H9 (cell line): ENCODE measurements around the gene CLEC4E. TPM values are rescaled to one million over a fixed set of nuclear protein-coding genes. Genes with fewer than 3 reads are reported as not detected.
A peak's percentile ranks its signal among the peaks of the same experiment; 100 is the strongest.

Experiments
- DNase-seq: peaks from one replicate; pipeline ENCODE4 v3.0.0-alpha.2; 2017
- H2AFZ ChIP-seq: one replicate; pipeline ENCODE4 v1.6.1; 2013; ENCODE audit warnings: mild to moderate bottlenecking, low read length, control low read depth, moderate library complexity
- H2AK5ac ChIP-seq: 2 replicates; pipeline ENCODE4 v1.6.1; 2013; ENCODE audit warnings: low read length, control low read depth, mixed read lengths; ENCODE audit not compliant: insufficient read length
- H2BK120ac ChIP-seq: one replicate; pipeline ENCODE4 v1.6.1; 2013; ENCODE audit warnings: low read depth, mild to moderate bottlenecking, low read length, control low read depth, inconsistent platforms; ENCODE audit not compliant: poor library complexity, severe bottlenecking
- H2BK12ac ChIP-seq: 2 replicates; pipeline ENCODE4 v1.6.1; 2013; ENCODE audit warnings: low read length, control low read depth, mixed read lengths, low read depth; ENCODE audit not compliant: insufficient read length
- H2BK15ac ChIP-seq: 2 replicates; pipeline ENCODE4 v1.6.1; 2013; ENCODE audit warnings: low read depth, low read length, control low read depth
- H2BK20ac ChIP-seq: one replicate; pipeline ENCODE4 v1.6.1; 2013; ENCODE audit warnings: low read depth, mild to moderate bottlenecking, low read length, control low read depth, inconsistent platforms; ENCODE audit not compliant: poor library complexity, severe bottlenecking
- H2BK5ac ChIP-seq: 2 replicates; pipeline ENCODE4 v1.6.1; 2013; ENCODE audit warnings: low read length, control low read depth, mixed read lengths; ENCODE audit not compliant: insufficient read length
- H3K14ac ChIP-seq: 2 replicates; pipeline ENCODE4 v1.6.1; 2013; ENCODE audit warnings: low read length, control low read depth; ENCODE audit not compliant: insufficient read depth
- H3K18ac ChIP-seq: 2 replicates; pipeline ENCODE4 v1.6.1; 2013; ENCODE audit warnings: low read depth, mild to moderate bottlenecking, mixed read lengths, low read length, control low read depth; ENCODE audit not compliant: insufficient read length
- H3K23ac ChIP-seq: 2 replicates; pipeline ENCODE4 v1.6.1; 2013; ENCODE audit warnings: low read length, control low read depth, mixed read lengths, low read depth; ENCODE audit not compliant: insufficient read length
- H3K23me2 ChIP-seq: 2 replicates; pipeline ENCODE4 v1.6.1; 2013; ENCODE audit warnings: low read depth, mild to moderate bottlenecking, mixed read lengths, low read length, control low read depth; ENCODE audit not compliant: insufficient read length, poor library complexity, severe bottlenecking
- H3K27ac ChIP-seq: 2 replicates; pipeline ENCODE4 v1.5.1; 2013; ENCODE audit warnings: low read length, control low read depth, mixed read lengths, low read depth; ENCODE audit not compliant: insufficient read length
- H3K27me3 ChIP-seq: 2 replicates; pipeline ENCODE4 v1.6.1; 2013; ENCODE audit warnings: low read length, control low read depth, inconsistent platforms; ENCODE audit not compliant: insufficient read depth
- H3K4ac ChIP-seq: 2 replicates; pipeline ENCODE4 v1.6.1; 2013; ENCODE audit warnings: low read depth, mild to moderate bottlenecking, control low read depth, inconsistent platforms, low read length, moderate library complexity
- H3K4me1 ChIP-seq: 2 replicates; pipeline ENCODE4 v1.6.1; 2013; ENCODE audit warnings: low read length, control low read depth, inconsistent platforms; ENCODE audit not compliant: insufficient read depth
- H3K4me2 ChIP-seq: 2 replicates; pipeline ENCODE4 v1.6.1; 2013; ENCODE audit warnings: low read length, control low read depth, mixed read lengths; ENCODE audit not compliant: insufficient read length, insufficient read depth
- H3K56ac ChIP-seq: 2 replicates; pipeline ENCODE4 v1.6.1; 2013; ENCODE audit warnings: low read depth, mild to moderate bottlenecking, mixed read lengths, low read length, control low read depth; ENCODE audit not compliant: insufficient read length
- H3K79me1 ChIP-seq: 2 replicates; pipeline ENCODE4 v1.6.1; 2013; ENCODE audit warnings: low read depth, mild to moderate bottlenecking, moderate library complexity, low read length, control low read depth, inconsistent platforms; ENCODE audit not compliant: insufficient read depth, poor library complexity, severe bottlenecking
- H3K79me2 ChIP-seq: 2 replicates; pipeline ENCODE4 v1.6.1; 2013; ENCODE audit warnings: low read length, control low read depth, inconsistent platforms; ENCODE audit not compliant: insufficient read depth
- H3K9ac ChIP-seq: 2 replicates; pipeline ENCODE4 v1.6.1; 2013; ENCODE audit warnings: low read length, control low read depth, mixed read lengths; ENCODE audit not compliant: insufficient read length; ENCODE audit errors: extremely low read depth
- H3K9me3 ChIP-seq: one replicate; pipeline ENCODE4 v1.6.1; 2013; ENCODE audit warnings: low read depth, low read length, inconsistent platforms; ENCODE audit not compliant: control insufficient read depth
- H3T11ph ChIP-seq: one replicate; pipeline ENCODE4 v1.6.1; 2013; ENCODE audit warnings: mild to moderate bottlenecking, low read length, control low read depth, inconsistent platforms
- H4K20me1 ChIP-seq: one replicate; pipeline ENCODE4 v1.6.1; 2013; ENCODE audit not compliant: control insufficient read depth, insufficient read length, insufficient read depth
- H4K5ac ChIP-seq: 2 replicates; pipeline ENCODE4 v1.6.1; 2013; ENCODE audit warnings: low read depth, mild to moderate bottlenecking, mixed read lengths, low read length, control low read depth; ENCODE audit not compliant: insufficient read length
- H4K8ac ChIP-seq: replicated peaks from 2 replicates; pipeline ENCODE4 v1.6.1; 2013; ENCODE audit warnings: low read length, control low read depth, mixed read lengths, low read depth; ENCODE audit not compliant: insufficient read length
- H4K91ac ChIP-seq: 2 replicates; pipeline ENCODE4 v1.6.1; 2013; ENCODE audit warnings: low read depth, mild to moderate bottlenecking, moderate library complexity, mixed read lengths, low read length, control low read depth; ENCODE audit not compliant: insufficient read length
- H3K27ac Mint-ChIP-seq, 3 experiments: 2 replicates in 2 of 3; 3 replicates in 1 of 3; pipeline ENCODE4 v1.8.0; 2020 to 2021; ENCODE audit warnings: mixed read lengths in 3 of 3, mild to moderate bottlenecking in 1 of 3, moderate library complexity in 1 of 3
- H3K27me3 Mint-ChIP-seq: 2 replicates; pipeline ENCODE4 v1.8.0; 2021; ENCODE audit warnings: low read depth, mild to moderate bottlenecking, moderate library complexity, mixed read lengths
- H3K36me3 Mint-ChIP-seq, 3 experiments: 2 replicates in 2 of 3; 3 replicates in 1 of 3; pipeline ENCODE4 v1.8.0; 2020 to 2021; ENCODE audit warnings: low read depth in 3 of 3, mixed read lengths in 3 of 3; ENCODE audit not compliant: insufficient read depth in 1 of 3
- H3K4me1 Mint-ChIP-seq, 2 experiments: 2 replicates each; pipeline ENCODE4 v1.8.0; 2020; ENCODE audit warnings: mixed read lengths in 2 of 2
- H3K4me3 Mint-ChIP-seq, 2 experiments: 2 replicates in 1 of 2; 3 replicates in 1 of 2; pipeline ENCODE4 v1.8.0; 2020 to 2021; ENCODE audit warnings: mild to moderate bottlenecking in 2 of 2, mixed read lengths in 2 of 2, moderate library complexity in 1 of 2
- H3K9me3 Mint-ChIP-seq, 2 experiments: 2 replicates in 1 of 2; 3 replicates in 1 of 2; pipeline ENCODE4 v1.8.0; 2020; ENCODE audit warnings: mild to moderate bottlenecking in 2 of 2, mixed read lengths in 2 of 2, moderate library complexity in 1 of 2
- WGBS: extraction: QIAGEN DNeasy Blood & Tissue Kit; methylation state at CpG from one replicate; pipeline ENCODE4 v1.1.7; 2013; ENCODE audit warnings: missing lambda C conversion rate, low lambda C conversion rate, mixed read lengths; ENCODE audit not compliant: insufficient read length; ENCODE audit errors: extremely low coverage; 5-methylcytosine and 5-hydroxymethylcytosine counted together
- total RNA-seq: library from RNA; stranded (reverse); gene quantifications from 2 replicates; pipeline ENCODE4 v1.2.1, GENCODE V29; 2021
- TF ChIP-seq, protein P1 (sequence below): fragments of 200-600 bp; sonication (generic); conservative IDR thresholded peaks from 3 replicates; pipeline ENCODE4 v1.8.0; 2021; ENCODE audit warnings: antibody characterized with exemption, mild to moderate bottlenecking

The CLEC4E gene
- total RNA-seq, 1 experiment from 2014 or later: not detected

DNA sequence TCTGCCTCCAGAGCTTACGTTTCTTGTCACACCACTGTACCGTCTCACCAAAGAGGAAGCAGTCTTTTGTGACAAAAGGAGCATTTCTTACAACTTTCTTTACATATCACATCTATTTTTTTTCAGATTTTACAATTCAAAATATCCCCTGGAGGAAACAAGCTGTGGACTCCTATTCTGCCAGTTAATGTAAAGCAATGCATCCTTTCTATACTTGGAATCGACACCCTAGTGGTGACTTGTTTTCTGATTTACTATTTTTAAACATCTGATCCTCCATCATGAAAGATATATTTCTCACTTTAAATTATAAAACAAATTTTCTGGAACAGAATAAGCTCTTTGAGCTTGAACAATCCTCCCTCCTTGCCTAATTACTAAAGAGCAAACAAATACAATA is 37.2 kb upstream of the CLEC4E start:
- TF ChIP-seq, protein P1, sequence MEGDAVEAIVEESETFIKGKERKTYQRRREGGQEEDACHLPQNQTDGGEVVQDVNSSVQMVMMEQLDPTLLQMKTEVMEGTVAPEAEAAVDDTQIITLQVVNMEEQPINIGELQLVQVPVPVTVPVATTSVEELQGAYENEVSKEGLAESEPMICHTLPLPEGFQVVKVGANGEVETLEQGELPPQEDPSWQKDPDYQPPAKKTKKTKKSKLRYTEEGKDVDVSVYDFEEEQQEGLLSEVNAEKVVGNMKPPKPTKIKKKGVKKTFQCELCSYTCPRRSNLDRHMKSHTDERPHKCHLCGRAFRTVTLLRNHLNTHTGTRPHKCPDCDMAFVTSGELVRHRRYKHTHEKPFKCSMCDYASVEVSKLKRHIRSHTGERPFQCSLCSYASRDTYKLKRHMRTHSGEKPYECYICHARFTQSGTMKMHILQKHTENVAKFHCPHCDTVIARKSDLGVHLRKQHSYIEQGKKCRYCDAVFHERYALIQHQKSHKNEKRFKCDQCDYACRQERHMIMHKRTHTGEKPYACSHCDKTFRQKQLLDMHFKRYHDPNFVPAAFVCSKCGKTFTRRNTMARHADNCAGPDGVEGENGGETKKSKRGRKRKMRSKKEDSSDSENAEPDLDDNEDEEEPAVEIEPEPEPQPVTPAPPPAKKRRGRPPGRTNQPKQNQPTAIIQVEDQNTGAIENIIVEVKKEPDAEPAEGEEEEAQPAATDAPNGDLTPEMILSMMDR: peak; percentile 18; the same call in 1 of the 3 replicates
- H3K79me1 ChIP-seq: no peaks in the 10 kb centered on the region
- no peak overlapping the region for H2AK5ac ChIP-seq
- H3K4me1 Mint-ChIP-seq: no peaks in the 10 kb centered on the region; a peak in 1 of 4 replicates
- H3K27ac Mint-ChIP-seq: no peak overlapping the region
- H3K23ac ChIP-seq: no peak overlapping the region
- H2AFZ ChIP-seq: no peak overlapping the region
- H3K27me3 ChIP-seq: no peaks in the 10 kb centered on the region
- no peak overlapping the region for H2BK12ac ChIP-seq
- no peaks in the 10 kb centered on the region for H3K79me2 ChIP-seq
- no peaks in the 10 kb centered on the region for H3K27me3 Mint-ChIP-seq
- no peak overlapping the region for H4K5ac ChIP-seq
- no peaks in the 10 kb centered on the region for H3K36me3 Mint-ChIP-seq
- no peak overlapping the region for H3K9ac ChIP-seq
- no peak overlapping the region for H3K14ac ChIP-seq
- H3K56ac ChIP-seq: no peak overlapping the region
- H4K20me1 ChIP-seq: no peaks in the 10 kb centered on the region
- H4K91ac ChIP-seq: no peak overlapping the region
- H3K18ac ChIP-seq: no peak overlapping the region
- H3K23me2 ChIP-seq: no peaks in the 10 kb centered on the region
- H3K9me3 ChIP-seq: no peaks in the 10 kb centered on the region
- H3K27ac ChIP-seq: no peak overlapping the region
- H3K4ac ChIP-seq: no peak overlapping the region
- H2BK20ac ChIP-seq: no peak overlapping the region
- no peak overlapping the region for H3K4me3 Mint-ChIP-seq
- H2BK15ac ChIP-seq: no peak overlapping the region
- no peaks in the 10 kb centered on the region for H3K4me1 ChIP-seq
- H2BK120ac ChIP-seq: no peak overlapping the region
- no peak for DNase-seq
- H3K9me3 Mint-ChIP-seq: no peaks in the 10 kb centered on the region
- WGBS: no CpG with 5 or more reads among the region's 3 CpGs
- H3T11ph ChIP-seq: no peak overlapping the region
- no peak overlapping the region for H3K4me2 ChIP-seq
- no peak overlapping the region for H4K8ac ChIP-seq
- no peak overlapping the region for H2BK5ac ChIP-seq
